HG03175 (cell line): ENCODE measurements around the gene YWHAQ.
A peak's percentile ranks its signal among the peaks of the same experiment; 100 is the strongest.

Experiments
- ATAC-seq: cut with Tn5 transposase; IDR thresholded peaks from one replicate; pipeline ENCODE4 v1.9.1; 2021; ENCODE audit warnings: mild to moderate bottlenecking, moderate library complexity; ENCODE audit not compliant: unreplicated experiment

Gene YWHAQ

DNA sequence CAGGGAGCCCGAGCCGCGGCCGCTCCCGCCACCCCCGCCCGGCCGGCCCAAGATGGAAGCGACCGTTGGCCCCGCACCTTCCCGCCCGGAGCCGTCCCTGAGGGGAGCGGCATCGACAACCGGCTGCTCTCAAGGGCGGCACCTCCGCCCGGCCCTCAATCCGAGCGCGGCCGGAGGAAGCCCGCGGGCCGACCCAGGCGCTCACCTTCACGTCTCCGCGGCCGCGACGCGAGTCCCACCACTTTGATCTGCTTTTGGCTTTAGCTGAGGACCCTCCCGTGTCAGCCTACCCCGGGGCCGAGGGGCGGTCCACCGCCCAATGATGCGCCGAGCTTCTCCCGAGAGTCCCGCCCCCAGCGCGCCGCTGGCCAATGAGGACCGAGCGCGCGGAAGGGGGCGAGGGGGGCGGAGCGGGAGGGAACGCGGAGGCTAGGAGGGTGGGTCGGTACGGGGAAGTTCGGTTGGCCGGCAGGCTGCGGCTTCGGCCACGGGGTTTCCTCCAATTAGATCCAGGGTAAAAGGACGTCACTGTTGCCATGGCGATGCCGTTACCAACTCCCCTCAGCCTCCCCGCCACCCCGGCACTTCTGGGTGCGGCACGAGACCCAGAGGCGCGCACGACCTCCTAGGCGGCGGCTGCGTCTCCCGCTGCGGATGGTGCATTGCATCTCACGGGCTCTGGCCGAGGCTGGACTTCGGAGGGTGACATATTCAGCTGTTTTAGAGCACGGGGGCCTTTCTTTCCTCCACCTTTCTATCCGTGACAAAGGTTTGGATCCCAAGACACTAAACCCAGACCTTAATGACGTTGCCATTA lies at the start of gene YWHAQ:
YWHAQ (minus strand) TSS at position 262 of the 817 bp plus-strand sequence. CDS start 545 bp downstream, outside the sequence.
- ATAC-seq, result peak; percentile 90

DNA sequence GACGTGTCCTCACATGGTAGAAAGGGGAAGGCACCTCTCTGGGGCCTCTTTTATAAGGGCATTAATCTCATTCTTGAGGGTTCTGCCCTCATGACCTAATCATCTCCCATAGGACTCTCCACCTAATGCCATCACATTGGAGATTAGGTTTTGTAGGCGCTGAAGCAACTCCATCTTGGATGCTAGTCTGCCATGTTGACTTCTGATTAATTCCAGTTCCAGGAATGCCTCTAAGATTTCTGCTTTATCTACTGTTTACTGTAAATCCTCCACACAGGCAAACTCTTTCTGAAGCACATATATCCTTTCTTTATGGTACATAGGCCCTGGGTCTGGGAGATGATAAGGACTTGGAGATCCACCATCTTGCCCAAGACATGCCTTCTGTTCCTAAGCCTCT lies 49.3 kb upstream of the YWHAQ start:
- no peak for ATAC-seq

DNA sequence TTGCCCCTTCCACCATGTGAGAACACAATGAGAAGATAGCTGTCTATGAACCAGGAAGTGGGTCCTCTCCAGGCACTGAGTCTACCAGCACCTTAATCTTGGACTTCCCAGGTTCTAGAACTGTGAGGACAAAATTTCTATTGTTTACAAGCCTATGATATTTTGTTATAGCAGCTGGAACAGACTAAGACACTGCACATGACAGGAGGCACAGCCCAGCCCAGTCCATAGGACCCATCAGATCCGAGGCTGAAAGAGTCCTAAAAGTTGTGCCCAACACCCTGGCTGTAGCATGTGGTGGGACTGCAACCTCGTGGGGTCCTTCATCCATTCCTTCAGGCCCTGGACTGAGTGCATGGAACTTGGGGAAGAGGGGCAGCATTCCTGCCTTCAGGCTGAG lies 48.4 kb upstream of the YWHAQ start:
- no peak for ATAC-seq

DNA sequence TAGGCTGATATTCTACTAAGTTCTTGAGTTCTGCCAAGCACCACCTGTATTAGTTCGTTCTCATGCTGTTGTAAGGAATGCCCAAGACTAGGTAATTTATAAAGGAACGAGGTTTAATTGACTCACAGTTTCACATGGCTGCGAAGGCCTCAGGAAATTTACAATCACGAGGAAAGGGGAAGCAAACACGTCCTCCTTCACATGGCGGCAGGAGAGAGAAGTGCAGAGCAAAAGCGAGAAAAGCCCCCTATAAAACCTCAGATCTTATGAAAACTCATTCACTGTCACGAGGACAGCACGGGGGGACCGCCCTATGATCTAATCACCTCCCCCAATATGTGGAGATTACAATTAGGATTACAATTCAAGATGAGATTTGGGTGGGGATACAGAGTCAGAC lies 47.7 kb upstream of the YWHAQ start:
- no peak for ATAC-seq

DNA sequence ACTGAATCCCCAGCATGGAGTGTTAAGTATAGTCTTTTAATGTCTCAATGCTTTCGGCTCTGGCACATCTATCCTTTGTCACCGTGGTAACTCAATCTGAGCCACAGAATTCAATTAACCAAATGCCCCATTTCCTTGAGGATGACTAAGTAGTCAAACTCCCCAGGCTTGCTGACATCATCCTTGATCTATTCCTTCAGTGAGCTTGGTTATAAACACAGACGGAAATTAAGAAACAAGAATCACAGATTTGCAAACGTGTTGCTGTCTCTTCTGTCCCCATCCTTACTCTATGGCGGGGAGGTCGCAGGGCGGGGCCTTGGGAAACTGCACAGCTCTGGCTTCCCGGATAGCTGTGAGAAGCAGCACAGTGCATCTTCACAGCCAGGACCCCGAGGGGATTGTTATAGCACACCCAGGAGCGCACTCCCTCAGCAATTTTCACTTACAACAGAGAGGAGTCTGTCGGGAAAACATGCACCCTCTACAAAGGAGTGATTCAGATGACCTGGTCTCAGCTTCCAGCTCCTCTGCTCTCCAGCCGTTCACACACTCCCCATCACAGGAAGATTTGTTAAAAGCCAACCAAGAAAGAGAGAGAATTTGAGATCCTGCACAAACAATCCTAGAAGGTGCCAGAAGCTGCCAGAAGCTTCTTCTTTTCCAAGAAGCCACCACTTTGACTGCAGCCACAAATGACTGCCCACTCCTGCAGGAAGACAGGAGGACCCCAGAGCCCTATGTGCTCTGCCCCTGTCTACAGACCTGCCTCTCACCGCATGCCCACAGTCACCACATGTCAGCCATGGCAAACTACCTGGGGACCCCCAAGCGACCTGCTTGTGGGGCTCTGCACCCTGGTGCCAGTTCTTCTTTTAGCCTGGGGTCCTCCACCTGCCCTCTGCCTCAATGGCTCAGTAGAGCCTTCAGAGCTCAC lies 44.9 kb upstream of the YWHAQ start:
- ATAC-seq, result no peak

DNA sequence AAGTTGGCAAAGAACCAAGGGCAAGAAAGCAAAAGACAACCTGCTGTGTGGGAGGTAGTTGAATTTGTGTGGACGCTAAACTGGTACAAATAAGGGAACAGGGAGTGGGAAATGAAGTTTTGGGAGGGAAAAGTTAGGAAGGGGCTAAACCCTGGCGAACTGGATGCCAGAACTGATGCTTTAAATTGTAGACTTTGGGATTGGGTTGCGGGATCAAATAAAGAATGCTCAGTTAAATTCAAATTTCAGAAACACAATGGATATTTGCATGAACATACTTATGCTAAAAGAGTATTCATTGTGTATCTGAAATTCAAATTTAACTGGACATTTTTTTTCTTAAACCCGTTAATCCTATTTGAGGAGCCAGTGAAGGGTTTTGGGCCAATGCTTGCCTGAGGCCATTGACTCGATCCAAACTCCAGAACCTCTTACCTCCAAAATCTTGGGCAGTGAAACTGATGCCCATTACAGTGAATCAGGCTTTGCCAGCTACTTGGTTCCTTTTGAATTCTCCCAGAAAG lies 44.2 kb upstream of the YWHAQ start:
- ATAC-seq, result no peak

DNA sequence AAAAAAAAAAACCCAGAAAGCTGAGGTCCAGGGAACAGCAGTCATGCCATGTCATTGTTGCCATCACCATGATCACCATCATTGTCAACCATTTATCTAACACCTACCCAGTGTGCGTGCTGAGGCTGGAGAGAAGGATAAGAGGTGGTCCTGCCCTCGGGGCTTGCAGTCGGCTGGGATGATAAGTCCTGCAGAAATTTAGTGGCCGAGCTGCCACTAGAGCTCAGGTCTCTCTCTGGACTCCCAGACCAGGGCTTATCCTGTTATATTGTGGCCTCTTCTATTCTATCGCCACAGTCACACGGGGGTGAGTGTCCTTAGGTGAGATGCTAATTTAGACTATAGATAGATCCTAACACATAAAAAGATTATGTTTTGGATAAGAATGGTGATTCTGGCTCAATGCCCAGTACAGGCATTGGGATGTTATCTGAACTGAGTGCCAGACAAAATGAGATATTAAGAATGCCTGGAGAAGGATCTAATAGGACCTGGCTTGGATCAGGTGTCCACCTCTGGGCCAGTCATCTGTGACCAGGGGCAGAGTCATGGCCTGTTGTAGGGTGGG lies 43.2 kb upstream of the YWHAQ start:
- no peak for ATAC-seq

DNA sequence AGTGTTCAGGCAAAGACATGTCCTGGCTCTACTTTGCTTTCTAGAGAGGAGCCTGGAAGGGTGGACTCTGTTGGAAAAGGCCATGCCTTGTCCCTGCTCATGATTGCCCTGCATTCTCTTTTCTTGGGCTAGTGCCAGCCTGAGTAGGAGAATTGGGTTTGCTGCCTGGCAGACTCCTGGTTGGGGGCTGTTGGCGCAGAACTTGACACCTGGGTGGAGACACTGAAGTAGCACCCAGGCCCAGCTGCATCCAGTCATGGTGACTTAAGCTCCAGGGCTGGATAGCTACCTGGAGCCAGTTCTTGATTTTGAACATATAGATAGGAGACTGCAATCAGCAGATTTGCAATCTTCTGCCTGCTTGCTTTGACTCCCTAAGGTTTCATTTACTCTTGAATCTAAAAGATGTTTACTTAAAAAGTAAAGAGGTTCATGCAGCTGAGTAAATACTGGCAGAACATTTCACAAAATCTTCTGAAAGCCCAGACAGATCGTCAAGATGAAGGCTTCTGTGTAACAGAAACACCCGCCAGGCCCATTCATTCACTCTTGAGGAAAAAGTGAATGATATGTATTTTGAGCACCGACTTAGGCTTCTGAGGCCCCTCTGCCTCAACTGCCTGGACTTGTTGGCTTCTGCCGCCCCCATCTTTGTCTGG lies 38.0 kb upstream of the YWHAQ start:
- no peak for ATAC-seq

DNA sequence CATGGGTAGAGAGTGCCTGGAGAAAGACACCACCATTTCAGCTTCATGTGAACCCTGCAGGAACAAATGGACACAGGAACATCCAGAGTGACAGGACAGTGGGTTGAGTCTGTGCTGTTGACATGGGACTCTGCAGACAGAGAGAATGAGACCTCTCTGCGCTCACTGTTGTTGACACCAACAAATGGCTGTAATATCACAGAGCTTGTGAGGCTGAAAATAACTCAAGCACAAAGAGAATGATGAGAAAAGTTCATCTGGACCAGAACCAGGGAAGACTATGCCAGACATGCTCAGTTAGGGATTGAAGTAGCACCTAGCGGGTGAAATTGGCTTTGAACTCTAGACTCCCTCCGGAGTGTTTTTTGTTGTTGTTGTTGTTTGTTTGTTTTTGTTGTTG lies 37.0 kb upstream of the YWHAQ start:
- ATAC-seq, result no peak

DNA sequence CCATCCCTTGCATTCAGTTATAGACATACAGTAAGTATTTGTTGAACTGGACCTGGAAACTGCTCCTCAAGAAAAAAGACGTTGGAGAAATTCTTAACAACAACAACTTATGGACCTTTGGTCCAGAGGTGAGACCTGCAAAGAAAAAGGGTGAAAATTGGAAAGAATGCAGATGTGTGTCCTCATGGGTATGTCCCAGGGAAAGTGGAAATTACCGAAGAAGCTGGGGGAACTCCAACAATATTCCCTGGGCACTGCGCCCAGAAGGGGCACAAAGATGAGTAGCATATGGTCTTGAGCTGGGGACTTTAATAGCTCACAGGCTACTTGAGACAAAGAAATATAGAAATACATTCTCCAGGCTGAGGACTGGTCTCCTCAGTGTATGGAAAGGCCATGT lies 35.5 kb upstream of the YWHAQ start:
- no peak for ATAC-seq

DNA sequence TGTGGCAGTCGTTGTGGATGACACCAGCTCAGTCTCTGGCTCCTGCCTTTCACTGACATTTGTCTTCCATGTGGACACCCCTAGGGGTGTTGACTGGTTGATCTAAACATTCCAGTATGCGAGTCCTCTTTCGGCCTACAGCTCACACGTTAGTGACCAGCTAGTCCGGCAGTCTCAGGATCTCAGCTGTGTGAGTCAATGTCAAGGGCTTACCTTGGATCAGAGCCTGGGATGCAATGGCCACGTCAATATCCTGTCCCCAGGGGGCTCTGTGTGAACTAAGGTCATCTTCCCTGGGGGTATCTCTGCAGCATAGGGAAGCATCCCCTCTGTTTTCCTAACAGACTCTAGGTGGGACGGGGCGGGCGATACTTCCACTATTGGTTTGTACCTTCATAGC lies 35.1 kb upstream of the YWHAQ start:
- ATAC-seq, result no peak

DNA sequence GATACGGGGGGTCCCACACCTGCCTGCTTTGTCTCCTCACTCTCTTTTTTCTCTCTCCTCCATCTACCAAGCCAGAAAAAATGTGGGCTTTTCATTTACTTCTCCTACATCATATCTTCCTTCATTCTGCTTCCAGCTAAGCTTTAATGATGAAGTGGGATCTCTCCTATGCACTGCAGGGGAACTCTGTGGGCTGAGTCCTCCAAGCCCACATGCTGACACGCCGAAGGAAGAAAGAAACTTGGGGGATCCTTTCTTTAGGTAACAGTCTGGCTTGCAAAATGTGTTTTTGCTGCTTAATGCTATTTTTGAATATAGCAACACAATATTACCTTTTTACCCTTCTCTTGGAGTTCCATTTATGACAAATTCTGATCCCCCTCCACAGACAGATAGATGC lies 33.6 kb upstream of the YWHAQ start:
- no peak for ATAC-seq

DNA sequence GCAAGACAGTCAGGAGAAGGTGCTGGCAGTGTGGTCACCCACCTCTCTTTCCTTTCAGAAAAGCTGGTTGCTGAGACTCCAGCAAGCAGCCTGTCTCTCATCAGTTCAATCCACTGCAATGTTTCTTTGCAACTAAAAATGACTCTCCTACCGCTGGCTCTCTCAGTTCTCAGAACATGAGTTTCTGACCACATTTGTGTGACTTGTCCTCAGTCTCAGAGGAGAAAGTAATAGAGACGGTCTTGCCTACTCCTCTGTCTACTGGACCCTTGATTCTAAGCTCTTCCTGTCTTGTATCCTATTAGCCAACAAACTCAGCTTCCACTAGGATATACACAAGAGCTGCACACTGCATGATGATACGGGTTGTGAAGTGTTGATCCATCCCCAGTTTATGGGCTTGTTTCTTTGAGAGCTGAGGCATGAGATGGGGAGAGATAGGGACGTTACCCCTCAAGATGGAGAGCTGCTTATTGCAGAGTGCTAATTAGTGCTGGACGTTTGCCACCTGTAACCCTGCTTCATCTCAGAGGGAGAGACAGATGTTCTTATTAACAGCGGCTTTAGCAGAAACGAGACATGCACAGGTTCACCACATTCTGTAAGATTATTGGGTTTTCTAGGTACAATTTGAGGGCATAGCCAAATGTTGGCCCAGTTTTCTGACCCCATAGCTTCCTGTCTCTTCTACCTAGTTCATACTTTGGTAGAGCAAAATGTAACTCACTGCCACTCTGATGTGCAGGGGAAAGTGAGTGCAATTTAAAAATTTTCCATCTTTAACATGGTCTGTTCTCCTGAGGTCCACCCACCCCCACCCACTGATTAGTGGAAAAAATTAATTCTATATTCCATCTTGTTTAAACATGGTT lies 32.4 kb upstream of the YWHAQ start:
- no peak for ATAC-seq

DNA sequence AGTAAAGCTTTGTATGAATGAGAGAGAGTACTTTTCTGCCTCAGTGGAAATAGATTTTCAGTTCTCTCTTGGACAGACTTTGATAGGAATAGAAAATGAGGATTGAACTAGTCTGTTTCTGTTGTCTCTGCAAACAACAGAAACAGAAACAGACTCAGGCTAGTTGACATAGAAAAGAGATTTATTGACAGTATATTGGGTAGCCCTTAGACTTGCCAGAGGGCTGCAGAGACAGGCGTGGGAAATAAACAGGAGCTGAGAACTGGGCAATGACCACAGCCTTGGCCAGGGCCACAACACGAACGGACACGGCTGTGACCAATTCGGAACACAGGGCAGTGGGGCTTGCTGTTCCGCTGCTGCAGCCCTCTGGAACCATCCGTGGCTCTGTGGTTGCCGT lies 30.5 kb upstream of the YWHAQ start:
- no peak for ATAC-seq

DNA sequence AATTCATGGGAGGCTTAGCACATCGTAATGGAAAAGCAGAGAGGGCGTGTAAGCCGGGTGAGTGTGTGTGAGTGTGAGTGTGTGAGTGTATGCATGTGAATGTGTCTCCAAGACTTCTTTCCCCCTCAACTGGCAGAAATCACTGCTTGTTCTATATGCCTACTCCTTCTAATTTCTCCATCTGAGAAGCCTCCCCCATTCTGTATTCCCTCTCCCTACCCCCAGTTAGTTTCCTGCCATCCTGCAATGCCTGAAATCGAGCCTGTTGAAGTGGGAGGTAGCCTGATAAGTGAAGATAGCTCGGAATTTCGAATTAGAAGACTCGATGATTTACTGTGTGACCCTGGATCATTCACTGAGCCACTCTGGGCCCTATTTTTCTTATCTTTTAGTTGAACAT lies 30.0 kb upstream of the YWHAQ start:
- no peak for ATAC-seq

DNA sequence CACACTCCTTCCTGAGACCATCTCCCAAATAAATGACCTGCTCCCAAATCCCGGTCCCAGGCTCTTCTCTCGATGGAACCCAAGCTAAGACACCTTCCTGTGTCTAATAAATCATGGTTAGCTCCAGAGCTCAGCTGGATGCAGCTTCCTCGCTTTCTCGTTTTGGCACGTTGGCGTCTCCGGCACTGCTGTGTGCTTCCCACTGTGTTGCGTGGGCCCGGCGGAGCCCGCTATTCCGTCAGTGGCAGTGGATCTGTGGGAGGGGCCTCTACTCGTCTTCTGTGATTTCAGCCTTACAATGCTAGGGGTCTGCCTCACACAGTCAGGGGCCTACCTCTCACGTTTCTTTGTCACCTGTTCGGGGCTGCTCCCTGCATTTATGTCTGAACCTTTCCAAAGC lies 29.4 kb upstream of the YWHAQ start:
- no peak for ATAC-seq

DNA sequence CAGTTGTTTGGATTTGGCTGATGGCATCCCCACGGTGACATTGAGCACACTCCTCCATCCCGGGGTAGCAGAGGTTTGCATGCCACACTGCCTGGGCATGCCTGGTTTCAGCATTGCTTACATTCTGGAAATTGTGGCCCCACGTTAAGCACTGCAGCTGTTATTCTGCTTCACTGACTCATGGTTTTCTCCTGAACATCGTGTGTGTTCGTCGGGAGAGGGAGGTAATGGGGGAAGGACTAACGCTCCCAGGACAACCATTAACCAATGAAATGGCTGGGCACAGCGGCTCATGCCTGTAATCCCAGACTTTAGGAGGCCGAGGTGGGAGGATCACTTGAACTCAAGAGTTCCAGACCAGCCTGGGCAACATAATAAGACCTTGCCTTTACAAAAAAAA lies 28.2 kb upstream of the YWHAQ start:
- no peak for ATAC-seq

DNA sequence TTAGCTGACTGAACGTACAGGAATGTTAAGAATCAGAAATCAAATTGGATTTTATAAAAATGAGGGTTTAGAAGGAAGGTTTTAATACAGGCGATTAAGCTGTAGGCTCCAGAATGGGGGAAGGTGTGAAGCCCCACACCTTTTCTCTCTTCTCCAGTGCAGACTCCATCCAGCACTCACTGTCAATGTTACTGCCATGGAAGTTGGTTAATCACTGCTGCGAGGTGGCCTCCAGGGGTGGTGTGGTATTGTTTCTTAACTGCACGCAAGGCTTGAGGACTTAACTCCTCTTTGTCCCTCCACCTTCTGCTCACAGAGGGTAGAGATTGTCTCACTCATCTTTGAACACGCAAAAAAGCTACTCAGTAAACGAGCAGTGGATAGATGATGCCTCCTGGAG lies 26.9 kb upstream of the YWHAQ start:
- ATAC-seq, result no peak

DNA sequence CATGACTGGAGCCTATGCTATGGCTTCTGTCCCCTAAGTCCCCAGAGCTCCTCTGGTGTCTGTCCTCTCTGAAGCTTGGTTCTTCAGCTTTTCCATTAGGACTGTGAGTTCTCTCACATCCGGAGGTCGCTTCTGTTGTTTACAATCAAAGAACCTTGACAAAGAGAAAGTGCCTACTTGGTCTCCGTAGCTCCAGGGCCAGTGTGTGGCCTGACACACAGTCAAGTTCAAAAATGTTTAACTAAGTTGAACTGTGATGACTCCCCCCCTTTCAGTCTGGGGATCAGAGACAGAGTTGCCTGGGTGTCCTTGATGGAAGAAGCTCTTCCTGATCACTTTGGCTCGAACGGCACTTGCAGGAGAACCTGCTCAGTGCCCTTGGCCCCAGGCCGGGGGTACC lies 26.3 kb upstream of the YWHAQ start:
- ATAC-seq, result no peak

DNA sequence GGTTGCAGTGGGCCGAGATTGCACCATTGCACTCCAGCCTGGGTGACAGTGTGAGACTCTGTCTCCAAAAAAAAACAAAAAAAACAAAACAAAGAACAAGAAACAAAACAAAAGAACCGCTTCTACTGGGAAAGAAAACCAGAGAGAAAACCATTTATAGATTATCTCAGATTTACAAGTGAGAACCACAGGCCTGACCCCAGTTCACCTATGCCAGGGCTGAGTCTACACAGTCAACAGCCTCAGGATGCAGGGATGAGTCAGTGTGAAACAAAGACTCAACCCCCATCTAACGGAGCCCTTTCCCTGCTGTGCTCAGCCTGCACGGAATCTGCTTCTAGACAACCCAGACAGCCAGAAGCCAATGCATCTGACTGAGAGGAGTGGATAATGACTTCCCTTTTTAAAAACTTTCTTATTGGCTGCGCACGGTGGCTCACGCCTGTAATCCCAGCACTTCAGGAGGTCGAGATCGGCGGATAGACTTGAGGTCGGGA lies 25.5 kb upstream of the YWHAQ start:
- ATAC-seq, result peak; percentile 88
